T47D (cell line): ENCODE results near the gene ABHD1.
"Not testable (repeated sequence)": the region's sequence is repeated elsewhere in the genome, so short reads cannot be mapped to it uniquely, and the experiment has no call there.

Source experiments
- DNase-seq, 2 experiments: peaks; one replicate each; pipeline versions ENCODE4 v3.0.0 to v3.0.0-alpha.2; 2011 to 2012; ENCODE audit warnings: low read depth in 1 of 2, low spot score in 1 of 2
- JUND ChIP-seq: IDR thresholded peaks from 2 replicates; pipeline ENCODE4 v1.6.1; 2012; ENCODE audit warnings: low read depth
- in situ Hi-C: cut with HindIII; loops from 2 replicates; pipeline ENCODE4 v1.10.0; 2016; ENCODE audit warnings: low sequenced_read_pairs, low pct_unique_long_range_greater_than_20kb

The ABHD1 gene

GRCh38 chr2:27159271-27159670 is 35.7 kb downstream of the ABHD1 start:
- DNase-seq: no peak
- TF ChIP-seq JUND: no peak
- in situ Hi-C loops: no loop called here

- no peak for TF ChIP-seq JUND
- no peak for DNase-seq
- in situ Hi-C loops: no loop called here
Observed at GRCh38 chr2:27160191-27160590, 36.6 kb downstream of the ABHD1 start.

DNA sequence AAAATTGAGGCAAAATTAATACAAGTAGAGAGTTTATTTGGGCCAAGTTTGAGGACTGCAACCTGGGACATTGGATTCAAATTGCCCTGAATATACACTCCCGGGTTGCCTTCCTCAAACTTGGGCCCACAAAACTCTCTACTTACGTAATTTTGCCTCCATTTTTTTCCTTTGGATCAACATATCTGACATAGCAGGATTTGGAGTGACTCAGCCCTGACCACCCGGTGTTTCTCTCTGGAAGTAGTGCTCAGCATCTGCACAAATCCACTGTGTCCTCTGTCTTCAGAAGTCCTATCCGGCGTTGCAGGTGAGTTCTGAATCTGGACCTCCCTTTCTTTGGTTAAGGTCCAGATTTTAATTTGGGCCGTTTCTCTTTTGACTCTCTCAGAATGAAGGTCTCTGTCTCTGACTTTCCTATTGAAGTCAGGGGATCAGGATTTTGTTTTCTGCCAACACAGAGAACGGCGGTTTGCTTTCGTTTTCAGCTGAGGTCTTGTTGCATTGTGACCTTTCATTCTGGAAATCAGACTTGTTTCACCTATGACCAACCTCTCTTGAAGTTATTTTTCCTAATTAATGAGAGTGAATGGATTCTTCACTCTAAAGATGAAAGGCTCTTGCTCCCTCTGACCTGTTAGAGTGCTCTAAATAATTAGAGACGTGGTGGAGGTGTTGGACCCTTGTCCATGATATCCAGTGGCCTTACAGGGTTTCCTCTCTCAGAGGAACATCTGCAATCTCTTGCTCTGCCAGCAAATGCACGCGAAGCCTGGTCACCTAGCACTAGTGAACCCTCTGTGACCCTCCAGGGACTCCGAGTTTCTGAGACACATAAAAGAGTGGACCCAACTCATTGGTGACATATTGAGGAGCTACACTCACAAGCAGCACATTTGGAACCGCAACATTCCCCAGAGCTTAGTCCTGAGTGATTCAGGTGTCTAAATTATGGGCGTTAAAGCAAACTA is 38.8 kb downstream of the ABHD1 start:
- TF ChIP-seq JUND: no peak
- in situ Hi-C loops: no loop called here
- peak in 1 of 2 experiments; percentile 12 for DNase-seq

- no peak for TF ChIP-seq JUND
- DNase-seq: no peak
- in situ Hi-C loops: no loop called here
Observed at GRCh38 chr2:27164960-27165763, 41.5 kb downstream of the ABHD1 start.

DNA sequence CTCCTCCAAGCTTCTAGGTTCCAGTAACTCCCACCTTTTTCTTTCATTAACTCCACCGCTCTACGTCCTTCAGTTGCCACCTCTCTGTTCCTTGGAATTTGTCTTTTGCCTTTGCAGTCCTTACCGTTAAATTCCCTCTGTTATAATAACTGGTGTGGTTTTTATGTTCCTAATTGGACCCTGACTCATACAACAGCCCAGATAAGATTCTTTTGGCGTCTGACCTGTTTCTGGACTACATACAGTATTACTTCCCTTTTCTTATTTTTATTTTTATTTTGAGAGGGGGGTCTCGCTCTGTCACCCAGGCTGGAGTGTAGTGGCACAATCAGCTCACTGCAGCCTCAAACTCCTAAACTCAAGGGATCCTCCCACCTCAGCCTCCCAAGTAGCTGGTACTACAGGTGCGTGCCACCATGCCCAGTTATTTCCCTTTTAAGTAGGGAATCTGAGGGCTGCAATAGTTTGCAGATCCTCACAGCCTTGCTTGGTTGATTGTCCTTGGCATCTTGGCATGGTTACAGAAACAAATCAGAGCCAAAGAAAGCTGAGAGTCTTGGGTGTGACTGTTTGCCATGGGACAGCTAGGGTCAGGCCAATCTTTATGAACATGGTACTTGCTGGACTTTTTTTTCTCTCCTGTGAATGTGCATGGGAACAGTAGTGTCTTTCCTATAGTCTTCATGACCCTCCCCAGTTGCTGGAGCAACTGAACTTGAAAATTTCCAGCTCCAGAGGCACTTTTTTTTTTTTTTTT is 47.1 kb downstream of the ABHD1 start:
- DNase-seq: no peak
- in situ Hi-C loops: no loop called here
- TF ChIP-seq JUND: no peak

DNA sequence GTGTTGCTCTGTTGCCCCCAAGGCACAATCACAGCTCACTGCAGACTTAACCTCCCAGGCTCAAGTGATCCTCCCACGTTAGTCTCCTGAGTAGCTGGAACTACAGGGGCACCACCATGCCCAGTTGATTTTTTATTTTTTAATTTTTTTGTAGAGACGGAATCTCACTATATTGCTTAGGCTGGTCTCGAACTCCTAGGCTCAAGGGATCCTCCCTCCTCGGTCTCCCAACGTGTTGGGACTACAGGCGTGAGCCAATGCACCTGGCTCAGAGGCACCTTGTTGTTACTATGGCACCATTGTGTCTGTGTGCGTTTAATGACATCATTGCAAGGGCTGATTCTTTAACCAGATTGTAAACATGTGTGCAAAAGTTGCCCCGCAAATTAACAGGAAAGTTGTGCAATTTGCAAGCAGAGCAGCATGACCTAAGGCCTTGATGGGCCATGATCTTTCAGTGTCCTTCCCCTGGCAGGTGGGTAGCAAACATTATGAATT is 47.8 kb downstream of the ABHD1 start:
- peak in 1 of 2 experiments; percentile 27 for DNase-seq
- TF ChIP-seq JUND: no peak
- in situ Hi-C loops: no loop called here

DNA sequence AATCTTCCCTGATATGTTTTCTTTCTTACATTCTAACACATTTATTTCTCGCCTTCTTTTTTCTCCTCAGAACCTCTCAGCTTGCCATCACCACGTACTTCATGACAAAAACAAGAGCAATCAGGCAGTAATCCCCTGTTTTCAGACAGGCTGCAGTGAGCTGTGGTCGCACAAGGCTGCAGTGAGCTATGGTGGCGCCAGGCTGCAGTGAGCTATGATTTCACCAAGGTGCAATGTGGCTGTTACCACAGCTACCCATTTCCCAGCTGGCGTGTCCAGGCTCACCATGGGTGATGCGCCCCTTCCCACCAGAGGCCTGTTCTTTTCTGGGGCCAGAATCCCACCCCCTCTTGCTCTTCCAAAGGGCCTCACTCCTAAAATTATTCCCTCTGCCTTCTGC is 51.0 kb downstream of the ABHD1 start:
- no peak for DNase-seq
- no peak for TF ChIP-seq JUND
- in situ Hi-C loops: no loop called here

GRCh38 chr2:27175330-27175729 is 51.7 kb downstream of the ABHD1 start:
- in situ Hi-C loops: no loop called here
- TF ChIP-seq JUND: no peak

DNA sequence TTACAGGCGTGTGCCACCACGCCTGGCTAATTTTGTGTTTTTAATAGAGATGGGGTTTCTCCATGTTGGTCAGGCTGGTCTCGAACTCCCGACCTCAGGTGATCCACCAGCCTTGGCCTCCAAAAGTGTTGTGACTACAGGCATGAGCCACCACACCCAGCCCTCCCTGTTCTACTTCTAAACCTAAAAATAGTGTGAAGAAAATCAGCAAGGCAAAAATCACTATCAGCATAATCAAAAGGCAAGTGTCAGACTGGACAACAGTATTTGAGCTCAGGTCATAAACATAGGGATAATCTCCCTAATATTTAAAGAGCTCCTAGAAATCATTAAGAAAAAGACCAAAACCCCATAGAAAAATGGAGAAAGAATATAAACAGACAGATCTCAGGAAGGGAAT is 52.2 kb downstream of the ABHD1 start:
- in situ Hi-C loops, DNase-seq: not testable (repeated sequence)

More at GRCh38 chr2:27175330-27175729, 51.7 kb downstream of the ABHD1 start:
- DNase-seq: no peak

- in situ Hi-C loops: no loop called here
- no peak for TF ChIP-seq JUND
- no peak for DNase-seq
Observed at GRCh38 chr2:27177441-27178351, 54.1 kb downstream of the ABHD1 start.

- DNase-seq: no peak
- TF ChIP-seq JUND: no peak
- in situ Hi-C loops: no loop called here
Observed at GRCh38 chr2:27178469-27178868, 54.9 kb downstream of the ABHD1 start.
